DMS153 treated with DMSO at 0.1 percent for 48 hours (cell line): ENCODE data around the gene HOXA9.

ENCODE experiments used
- DNase-seq: peaks from one replicate; lab custom pipeline; 2025; ENCODE audit not compliant: unreplicated experiment; lab: John Stamatoyannopoulos, UW

HOXA9 gene

DNA sequence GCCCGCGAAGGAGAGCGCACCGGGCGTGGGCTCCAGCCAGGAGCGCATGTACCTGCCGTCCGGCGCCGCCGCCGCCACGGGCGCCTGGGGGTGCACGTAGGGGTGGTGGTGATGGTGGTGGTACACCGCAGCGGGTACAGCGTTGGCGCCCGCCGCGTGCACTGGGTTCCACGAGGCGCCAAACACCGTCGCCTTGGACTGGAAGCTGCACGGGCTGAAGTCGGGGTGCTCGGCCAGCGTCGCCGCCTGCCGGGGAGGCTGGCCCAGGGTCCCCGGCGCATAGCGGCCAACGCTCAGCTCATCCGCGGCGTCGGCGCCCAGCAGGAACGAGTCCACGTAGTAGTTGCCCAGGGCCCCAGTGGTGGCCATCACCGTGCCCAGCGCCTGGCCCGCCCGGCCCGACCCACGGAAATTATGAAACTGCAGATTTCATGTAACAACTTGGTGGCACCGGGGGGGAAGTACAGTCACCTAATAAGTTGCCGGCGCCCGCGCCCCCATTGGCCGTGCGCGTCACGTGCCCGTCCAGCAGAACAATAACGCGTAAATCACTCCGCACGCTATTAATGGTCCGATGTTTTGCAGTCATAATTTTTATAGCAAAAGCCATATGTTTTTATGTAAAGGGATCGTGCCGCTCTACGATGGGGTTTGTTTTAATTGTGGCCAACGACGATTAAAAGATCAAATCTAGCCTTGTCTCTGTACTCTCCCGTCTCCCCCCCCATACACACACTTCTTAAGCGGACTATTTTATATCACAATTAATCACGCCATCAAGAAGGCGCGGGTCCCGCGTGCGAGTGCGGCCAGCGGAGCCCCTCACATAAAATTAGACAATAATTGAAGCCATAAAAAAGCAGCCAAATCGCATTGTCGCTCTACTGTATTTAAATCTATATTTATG lies at the start of gene HOXA9:
TSS of gene HOXA9 (minus strand) at position 449 of the 907 bp plus-strand sequence. CDS start at position 369, 80 bp downstream.
- DNase-seq: no peak

DNA sequence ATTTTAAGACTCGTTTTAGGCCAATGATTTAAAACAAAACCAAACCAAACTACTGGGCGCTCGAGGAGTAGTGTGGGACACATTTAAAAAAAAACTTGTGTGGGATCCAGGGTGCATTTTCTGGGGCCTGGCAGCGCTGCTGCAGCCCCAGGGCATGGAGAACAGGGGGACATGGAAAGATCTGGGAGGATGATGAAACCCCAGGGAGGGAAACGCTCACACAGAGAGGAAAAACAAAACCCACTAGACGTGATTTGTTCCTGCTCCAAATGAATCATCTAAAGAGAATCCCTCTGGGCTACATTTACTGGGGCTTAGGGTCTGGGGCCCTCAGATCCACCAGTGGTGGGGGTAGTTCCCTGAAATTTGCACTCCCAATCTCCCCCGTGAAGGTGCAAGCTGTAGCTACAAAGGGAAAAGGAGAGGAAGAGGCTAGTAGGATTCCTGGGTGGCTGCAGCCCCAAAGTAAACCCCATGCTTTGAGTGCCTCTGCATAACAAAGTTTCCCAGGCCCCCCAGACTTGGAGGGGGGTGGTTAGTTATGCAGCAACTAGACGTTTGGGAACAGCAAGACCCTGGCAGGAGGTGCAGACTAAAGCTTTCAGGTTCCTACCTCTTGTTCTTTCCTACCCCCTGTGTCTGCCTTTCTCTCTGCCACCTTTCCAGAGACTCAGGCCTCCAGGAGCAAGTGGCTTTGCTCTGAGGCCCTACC lies 49.1 kb upstream of the HOXA9 start:
- no peak for DNase-seq

DNA sequence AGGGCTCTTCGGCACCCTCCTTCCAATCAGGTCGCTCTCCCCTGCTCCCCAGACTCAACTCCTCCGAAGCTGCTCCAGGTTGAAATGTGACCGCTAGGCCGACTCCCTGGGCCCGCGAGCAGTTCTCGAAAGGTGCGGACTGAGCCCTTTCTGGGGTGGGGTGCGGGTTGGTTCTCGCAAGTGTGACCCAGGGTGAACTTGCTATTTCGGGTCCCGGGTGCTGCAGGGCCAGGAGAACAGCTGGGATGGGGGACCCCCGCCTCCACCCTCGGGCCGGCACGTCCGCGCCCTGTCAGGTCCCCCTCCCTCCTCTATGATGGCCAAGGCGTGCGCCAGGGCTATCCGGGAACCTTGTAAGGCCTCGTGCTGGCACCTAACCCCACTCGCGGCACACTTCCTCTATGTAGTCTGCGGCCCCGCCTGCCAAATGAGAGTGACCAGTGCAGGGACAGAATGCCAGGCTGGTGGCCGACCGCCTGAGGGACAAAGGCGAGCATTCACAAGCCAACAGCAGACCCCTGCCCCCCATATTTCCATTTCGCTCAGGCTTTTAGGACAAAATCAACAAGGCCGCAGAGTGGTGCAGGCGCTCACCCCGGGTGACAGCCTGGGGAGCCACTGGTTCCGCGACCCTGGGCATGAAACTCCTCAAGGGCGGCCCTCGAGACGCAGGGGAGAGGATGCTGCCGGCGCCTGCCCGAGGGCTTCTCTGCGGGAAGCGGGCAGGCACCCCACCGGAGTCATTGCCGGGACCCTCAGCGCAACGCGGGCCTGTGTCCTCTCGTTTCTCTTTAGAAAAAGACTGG lies 48.3 kb upstream of the HOXA9 start:
- DNase-seq: no peak

DNA sequence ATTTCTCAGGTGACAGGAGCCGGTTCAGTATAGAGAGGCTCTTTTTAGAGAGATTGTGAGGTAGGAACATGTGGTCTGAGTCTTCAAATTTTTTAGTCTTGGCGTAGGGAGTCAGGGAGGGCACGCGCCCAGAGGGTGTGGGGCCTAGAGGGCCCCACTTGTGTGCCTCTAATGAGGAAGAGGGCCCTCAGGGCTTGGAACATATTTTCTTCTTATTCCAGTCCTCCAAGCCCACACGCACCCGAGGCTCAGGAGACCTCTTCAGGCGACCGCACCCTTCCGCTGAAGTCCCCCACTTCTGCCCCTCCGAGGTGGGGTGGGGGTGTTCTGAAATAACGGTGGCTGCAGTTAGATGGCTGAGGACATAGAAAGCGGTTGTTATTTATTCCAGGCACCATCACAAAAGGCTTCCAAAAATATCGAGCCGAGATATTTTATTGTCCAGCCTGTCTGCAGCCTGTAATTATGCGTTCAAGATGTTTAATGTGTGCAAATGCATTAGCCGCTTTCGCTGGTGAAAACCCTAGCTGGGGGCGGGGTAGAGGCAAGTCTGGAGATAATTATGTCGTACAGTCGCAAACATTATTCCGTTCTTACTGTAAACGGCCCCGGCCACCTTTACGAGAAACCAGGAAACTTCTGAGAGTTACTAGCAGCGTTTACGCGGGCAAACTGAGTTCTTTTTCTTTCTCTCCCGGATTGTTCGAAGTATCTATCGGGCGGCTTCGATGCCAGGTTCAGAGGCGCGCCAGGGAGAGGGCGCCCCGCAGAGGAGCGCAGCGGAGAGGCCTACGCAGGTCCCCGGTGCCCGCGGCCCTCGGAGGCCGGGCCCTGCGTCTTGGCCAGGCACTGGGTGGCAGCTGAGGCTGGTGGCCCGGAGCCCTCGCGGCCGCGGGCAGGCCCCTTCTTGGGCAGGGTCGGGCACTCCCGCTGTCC lies 47.4 kb upstream of the HOXA9 start:
- no peak for DNase-seq

DNA sequence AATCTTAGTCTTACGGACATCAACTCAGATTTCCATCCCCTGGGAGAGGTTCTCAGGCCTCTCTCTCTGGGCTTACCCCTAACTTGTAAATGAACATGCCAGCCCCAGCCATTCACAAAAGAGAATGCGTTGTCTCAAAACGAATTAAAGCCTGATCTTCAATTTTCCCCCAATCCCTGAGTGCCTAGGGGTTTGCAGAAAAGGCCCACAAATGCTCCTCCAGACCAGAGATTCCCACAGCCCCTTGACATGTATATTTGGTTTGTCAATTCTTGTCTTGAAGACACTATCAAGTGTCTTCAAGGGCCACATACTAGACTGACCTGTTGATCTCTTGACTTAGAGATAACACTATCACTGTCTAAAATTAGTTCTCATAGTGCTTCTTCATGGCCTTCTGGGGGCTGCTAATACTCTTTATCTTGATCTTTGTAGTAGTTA lies 46.4 kb upstream of the HOXA9 start:
- DNase-seq: no peak

DNA sequence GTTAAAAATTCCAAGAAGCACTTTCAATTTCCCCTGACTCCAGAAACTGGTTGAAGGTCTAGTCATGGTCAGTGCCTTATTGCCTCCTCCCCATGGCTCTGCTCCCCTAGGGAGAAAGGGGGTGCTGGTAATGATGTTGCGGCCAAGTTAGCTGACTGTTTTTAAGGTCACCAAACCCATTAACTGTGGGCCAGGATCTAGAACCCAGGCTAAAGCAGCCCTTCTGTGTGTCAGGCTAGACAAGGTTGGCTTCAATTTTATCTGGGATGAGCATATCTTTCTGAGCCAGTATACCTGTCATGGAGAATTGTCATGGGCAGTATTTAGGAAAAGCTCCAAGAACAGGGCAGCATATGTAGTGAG lies 45.7 kb upstream of the HOXA9 start:
- DNase-seq: no peak

DNA sequence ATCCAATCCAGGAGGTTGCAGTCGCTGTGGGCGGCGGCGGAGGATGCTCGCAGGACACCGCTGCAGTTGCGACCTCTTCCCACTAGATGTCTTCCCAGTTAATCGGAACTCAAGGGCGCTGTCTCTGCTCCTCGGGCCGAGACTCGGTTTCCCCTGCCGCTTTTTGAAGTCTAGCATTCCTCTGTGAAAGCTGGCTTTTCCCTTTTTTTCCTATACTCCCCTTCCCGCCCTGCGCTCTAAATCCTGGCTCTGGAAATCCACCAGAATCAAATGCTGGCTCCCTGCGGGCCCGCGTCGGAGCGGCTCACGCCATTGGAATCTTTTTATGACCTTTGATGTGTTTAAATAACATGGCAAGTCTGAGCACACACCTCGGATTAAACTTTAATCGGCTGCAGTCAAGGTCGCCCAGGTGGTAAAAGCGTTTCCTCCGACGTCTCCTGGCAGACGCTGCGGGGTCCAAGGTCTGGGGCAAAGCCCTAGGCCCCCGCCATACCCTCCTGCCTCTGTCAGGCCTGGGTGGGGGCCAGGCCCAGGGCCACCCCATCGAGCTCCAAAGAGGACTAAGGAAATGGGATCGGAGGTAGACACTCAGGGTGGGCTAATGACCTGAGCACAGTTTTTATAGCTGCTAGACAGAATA lies 45.2 kb upstream of the HOXA9 start:
- DNase-seq: no peak

DNA sequence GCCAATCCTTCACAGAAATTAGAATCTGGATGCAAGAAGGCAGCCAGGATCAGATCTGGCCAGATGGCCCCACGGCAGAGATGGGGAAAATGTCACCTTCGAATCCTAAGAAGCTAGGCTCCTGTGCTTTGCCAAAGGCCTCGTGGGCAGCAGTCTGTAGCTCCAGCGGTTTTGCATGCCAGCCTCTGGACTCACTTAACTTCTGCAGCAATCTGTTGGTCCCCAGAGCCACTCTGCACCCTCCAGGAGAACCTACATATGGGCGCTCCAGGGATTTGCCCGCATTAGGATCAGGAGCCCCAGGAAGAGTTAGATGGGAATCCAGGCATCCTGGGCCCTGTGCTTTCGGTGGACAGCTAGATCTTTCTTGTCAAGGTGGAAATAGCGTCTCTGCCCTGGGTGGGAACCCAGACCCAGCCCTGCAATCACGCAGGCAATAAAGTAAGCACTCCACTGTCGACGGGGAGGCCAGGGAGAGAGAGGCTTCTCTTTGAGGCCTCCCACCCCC lies 44.6 kb upstream of the HOXA9 start:
- DNase-seq: no peak

DNA sequence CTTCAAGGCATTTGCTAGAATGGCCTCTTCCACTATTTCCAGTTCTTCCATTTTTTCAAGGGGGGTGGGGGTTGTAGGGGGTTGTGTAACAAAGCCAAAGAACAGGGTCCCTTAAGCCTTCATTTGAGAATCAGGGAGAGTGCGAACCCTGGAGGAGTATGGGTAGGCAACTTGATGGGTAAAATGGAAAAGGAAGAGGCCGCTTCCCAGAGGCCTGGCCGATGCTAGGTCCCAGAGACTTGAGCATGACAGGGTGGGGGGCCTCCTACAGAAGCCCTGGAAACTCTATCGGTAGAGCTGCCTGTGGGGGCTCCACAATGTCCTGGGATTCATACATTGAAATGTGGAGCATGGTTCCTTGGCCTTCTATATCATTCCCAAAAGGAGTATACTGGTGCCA lies 43.7 kb upstream of the HOXA9 start:
- DNase-seq: no peak

DNA sequence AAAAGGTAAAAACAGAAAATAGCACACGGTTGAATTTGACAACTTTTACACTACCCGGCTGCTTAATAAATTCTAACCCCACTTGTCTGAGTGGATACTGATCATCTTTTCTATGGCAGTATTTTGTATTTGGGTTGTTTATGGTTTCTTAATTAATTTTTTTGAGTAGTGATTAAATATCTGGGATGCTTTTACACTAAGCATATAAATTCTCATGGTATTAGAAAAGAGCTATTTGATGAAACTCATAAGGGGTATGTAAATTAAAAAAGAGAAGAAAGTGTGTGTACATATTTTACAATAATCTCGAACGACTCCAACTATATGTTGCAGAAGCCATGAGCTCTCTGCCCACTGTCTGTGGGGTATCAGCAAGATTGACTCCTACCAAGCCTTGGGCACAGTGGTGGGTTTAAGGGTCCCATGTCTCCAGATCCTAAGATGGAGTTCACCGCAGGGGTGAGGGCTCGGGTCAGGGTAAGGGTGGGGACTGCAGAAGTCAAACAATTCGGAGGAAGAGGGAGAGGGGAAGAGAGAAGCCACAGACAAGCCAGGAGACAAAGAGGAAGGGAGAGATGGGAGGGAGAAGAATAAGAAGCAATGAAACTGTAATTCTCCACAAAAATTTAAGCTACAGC lies 42.1 kb upstream of the HOXA9 start:
- DNase-seq: no peak

DNA sequence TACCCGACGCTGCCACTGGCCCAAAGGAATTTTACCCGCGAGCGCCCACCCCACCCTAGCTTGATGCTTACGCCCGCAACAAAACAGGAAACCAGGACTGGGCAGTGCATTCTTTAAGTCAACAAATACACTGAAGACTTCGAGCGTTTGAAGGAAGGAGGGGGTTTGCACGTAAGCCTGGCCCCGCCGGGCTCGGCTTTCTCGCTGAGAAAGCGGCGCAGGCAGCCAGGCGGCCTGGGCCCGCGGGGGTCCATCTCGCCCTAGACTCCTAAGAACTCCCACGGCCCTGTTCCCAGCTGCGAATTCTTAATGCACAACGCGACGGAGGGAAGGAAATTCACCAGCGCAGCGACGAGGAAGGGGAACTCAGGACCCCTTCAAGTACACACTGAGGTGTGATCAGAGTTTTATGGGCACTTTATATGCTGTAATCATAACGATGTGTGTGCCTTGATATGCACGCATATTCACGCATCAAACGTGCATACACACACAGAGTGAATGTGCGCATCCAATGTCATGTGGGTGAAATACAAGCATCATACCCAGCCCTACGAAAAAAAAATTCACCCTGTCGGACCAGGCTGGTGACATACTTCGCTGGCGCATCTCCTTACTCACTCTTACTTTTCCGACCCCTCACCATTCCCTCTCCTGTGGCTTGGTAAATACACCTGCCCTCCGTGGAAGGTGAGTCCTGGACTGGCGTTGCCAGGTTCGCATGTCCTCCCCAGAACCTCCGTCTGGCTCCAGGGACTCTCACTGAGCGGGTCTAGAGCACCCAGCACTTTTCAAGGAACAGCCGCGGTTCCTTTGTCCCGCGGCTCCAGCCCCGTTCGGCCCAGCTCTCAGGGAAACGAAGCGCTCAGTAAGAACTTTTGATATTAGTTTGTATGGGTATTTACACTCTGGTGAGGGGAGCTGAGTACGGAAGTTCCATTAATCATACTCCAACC lies 40.3 kb upstream of the HOXA9 start:
- DNase-seq: no peak

DNA sequence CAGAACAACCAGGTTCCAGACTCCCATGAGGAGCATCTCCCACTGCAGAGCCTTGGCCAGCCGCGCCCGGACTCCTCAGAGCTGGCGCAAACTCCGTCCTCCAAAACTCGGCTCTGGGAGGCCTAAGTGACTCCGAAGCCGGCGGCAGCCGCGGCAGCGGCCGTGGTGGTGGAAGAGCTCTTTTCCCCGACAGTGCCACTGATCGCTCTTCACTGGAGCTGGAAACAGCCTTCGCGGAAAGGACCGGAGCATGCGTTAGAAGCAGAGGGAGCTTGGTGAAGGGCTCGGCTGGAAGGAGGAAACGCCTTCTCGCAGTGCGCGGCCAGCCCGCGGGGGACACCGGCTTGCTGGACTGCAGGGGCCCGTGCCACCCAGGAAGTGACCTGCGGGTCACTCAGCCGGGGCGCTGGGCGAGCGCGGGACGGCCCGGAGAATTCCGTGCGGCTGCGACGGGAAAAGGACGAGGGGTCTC lies 39.5 kb upstream of the HOXA9 start:
- no peak for DNase-seq

DNA sequence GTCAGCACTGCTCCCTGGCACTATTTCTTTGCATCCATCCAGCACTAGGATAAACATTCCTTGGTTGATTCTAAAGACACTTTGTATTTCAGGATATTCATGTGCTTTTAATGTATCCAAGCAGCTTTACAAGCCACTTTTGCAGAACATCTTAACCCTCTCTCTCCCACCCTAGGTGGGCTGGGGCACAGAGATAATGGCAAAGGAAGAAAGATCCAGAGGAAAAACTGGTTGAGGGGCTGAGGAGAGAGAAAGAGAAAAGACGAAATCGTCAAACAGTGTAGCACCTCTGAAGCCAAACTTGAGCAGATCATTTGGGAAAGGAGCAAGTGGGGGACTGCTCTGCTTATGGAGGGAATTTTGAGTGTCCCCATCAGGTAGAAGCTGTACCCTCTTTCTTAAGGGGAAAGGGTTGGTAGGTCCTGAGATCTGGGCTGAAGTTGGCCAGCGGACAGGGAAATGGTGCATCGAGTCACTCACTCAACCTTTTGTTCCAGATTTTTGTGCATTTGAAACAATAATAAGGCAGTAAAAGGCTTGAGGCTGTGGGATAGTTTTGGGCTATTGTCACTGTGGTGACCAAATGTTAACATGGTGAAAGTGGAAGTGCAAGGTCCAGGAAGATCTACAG lies 38.7 kb upstream of the HOXA9 start:
- DNase-seq: no peak

DNA sequence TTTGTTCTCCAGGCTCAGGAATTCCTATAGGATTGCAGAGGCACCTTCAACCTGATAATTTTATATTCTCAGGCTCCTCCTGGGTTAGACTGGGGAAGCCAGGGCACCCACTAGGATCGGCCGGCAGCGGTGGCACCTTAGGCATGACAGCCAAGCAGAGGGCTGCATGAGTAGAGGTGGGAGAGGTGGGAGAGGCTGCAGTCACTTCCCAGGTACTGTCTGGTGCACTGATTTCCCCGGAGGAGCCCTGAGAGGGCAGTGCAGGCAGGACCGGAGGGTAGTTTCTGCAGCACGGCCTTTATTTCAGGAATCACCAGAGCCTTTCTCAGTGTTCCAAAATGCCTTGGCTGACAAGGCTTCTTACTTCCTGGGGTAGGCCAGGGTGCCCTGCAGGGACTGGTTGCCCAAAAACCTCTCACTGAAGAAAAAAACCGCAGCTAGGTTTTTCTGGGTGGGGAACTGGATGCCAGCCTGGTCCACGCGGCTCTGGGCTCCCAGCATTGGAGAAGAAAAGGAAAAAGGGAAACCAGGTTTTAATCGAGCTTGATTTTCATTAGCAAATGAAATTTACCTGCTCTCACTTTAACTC lies 38.1 kb upstream of the HOXA9 start:
- DNase-seq: no peak

DNA sequence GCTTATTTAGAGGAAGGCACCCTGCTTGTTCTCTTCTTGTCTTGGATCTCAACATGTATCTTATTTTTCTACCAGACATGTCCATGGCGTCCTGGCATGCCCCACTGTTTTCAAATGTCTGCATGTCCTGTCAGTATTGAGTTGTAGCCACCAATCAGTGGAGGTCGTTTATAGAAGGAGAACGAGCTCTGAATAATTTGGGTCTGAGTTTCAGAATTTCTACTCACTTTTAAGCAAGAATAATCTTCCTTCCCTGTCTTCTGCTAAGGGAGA lies 37.5 kb upstream of the HOXA9 start:
- DNase-seq: no peak

DNA sequence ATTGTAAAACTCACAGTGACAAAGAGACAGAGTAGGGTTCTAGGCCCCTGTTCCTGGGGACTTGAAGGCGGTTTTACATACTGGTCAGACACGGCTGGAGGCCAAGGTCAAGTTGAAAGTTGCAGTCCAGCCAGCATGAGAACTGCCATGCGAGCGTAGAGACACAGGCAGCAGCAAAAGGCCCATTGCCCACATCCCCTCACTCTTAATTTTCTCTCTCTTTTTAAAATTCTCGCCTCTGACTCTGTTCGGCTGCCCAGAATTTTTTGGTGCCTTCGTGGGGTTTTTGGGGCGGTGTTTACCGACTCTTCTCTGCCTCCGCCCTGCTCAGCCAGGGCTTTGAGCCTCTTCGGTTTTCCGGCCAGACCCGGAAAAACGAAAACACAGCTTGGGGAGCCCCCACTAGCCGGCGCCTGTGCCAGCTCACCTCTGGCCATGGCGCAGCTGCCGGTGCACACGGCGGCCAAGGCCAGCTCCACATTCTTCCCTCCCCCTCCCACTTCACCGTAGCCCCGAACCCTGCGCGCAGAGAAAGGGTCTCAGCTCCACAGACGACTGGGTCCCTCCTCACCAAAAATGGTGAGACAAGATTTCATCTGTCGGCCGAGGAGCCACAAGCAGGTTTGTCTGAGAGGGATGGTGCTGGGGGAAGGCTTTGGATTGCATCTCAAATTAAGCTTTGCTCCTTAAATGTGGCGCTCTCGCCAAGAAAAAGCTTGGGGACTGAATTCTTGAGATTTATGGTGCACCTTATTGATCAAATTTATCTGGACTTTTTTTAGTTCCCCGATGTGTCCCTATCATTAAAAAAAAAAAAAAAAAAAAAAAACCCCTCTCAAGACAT lies 36.9 kb upstream of the HOXA9 start:
- no peak for DNase-seq
